ENCODE data around the gene RUFY3. TPM values are rescaled to one million over a fixed set of nuclear protein-coding genes. Genes with fewer than 3 reads are reported as not detected.

The RUFY3 gene
- total RNA-seq, 1 donor = 82.5 TPM

- Histone ChIP-seq H4K20me1 (ENCODE audit: insufficient read depth, low read length) (peaks cover 8% of the 10 kb centered on the region), H3K4me2 (ENCODE audit: insufficient read depth, low read length) (peak overlapping the region; percentile 95), H3K9me3 (ENCODE audit: low read depth, low read length) (no peaks in the 10 kb centered on the region), H3K4me1 (ENCODE audit: insufficient read depth, low read length) (peaks cover 28% of the 10 kb centered on the region), H3K36me3 (ENCODE audit: insufficient read depth, low read length) (no peaks in the 10 kb centered on the region), H3K79me2 (ENCODE audit: insufficient read depth, low read length) (peaks cover 50% of the 10 kb centered on the region), H3K27ac (ENCODE audit: low read depth, low read length) (peak overlapping the region; percentile 83), H2AFZ (ENCODE audit: low read length) (peak overlapping the region; percentile 91), H3K27me3 (ENCODE audit: insufficient read depth, low read length) (no peaks in the 10 kb centered on the region), H3K4me3 (ENCODE audit: insufficient read depth, low read length) (peak overlapping the region; percentile 79)
- TF ChIP-seq CTCF (IDR thresholded peaks at IDR 0.05; ENCODE audit: extremely low read depth, low read depth, low read length) = no peak
- no peak for DNase-seq (ENCODE audit: insufficient read length, low spot score, missing footprints)
Observed at GRCh38 chr4:70706516-70706915, 15.2 kb upstream of the RUFY3 start.

GRCh38 chr4:70709611-70710205 is 12.1 kb upstream of the RUFY3 start:
- no peak overlapping the region for H2AFZ ChIP-seq (ENCODE audit: low read length)
- no peaks in the 10 kb centered on the region for H3K27me3 ChIP-seq (ENCODE audit: insufficient read depth, low read length)
- H3K27ac ChIP-seq (ENCODE audit: low read depth, low read length) = no peak overlapping the region
- H3K4me1 ChIP-seq (ENCODE audit: insufficient read depth, low read length) = peaks cover 33% of the 10 kb centered on the region
- no peak overlapping the region for H3K4me3 ChIP-seq (ENCODE audit: insufficient read depth, low read length)
- no peak for DNase-seq (ENCODE audit: insufficient read length, low spot score, missing footprints)
- no peak overlapping the region for H3K4me2 ChIP-seq (ENCODE audit: insufficient read depth, low read length)
- H3K9me3 ChIP-seq (ENCODE audit: low read depth, low read length) = no peaks in the 10 kb centered on the region
- TF ChIP-seq CTCF (IDR thresholded peaks at IDR 0.05; ENCODE audit: extremely low read depth, low read depth, low read length) = no peak
- no peaks in the 10 kb centered on the region for H3K36me3 ChIP-seq (ENCODE audit: insufficient read depth, low read length)
- peaks cover 10% of the 10 kb centered on the region for H4K20me1 ChIP-seq (ENCODE audit: insufficient read depth, low read length)
- peaks cover 81% of the 10 kb centered on the region for H3K79me2 ChIP-seq (ENCODE audit: insufficient read depth, low read length)

GRCh38 chr4:70711599-70711998 is 10.2 kb upstream of the RUFY3 start:
- H4K20me1 ChIP-seq (ENCODE audit: insufficient read depth, low read length) = peaks cover 10% of the 10 kb centered on the region
- H3K9me3 ChIP-seq (ENCODE audit: low read depth, low read length) = no peaks in the 10 kb centered on the region
- H3K27ac ChIP-seq (ENCODE audit: low read depth, low read length) = no peak overlapping the region
- no peak for TF ChIP-seq CTCF (IDR thresholded peaks at IDR 0.05; ENCODE audit: extremely low read depth, low read depth, low read length)
- peaks cover 94% of the 10 kb centered on the region for H3K79me2 ChIP-seq (ENCODE audit: insufficient read depth, low read length)
- H3K4me1 ChIP-seq (ENCODE audit: insufficient read depth, low read length) = peaks cover 32% of the 10 kb centered on the region
- no peaks in the 10 kb centered on the region for H3K36me3 ChIP-seq (ENCODE audit: insufficient read depth, low read length)
- H2AFZ ChIP-seq (ENCODE audit: low read length) = no peak overlapping the region
- H3K27me3 ChIP-seq (ENCODE audit: insufficient read depth, low read length) = no peaks in the 10 kb centered on the region
- no peak for DNase-seq (ENCODE audit: insufficient read length, low spot score, missing footprints)
- H3K4me2 ChIP-seq (ENCODE audit: insufficient read depth, low read length) = no peak overlapping the region
- H3K4me3 ChIP-seq (ENCODE audit: insufficient read depth, low read length) = no peak overlapping the region

GRCh38 chr4:70712150-70712549 is 9.6 kb upstream of the RUFY3 start:
- Histone ChIP-seq H3K9me3 (ENCODE audit: low read depth, low read length) (no peaks in the 10 kb centered on the region), H3K36me3 (ENCODE audit: insufficient read depth, low read length) (no peaks in the 10 kb centered on the region), H4K20me1 (ENCODE audit: insufficient read depth, low read length) (peaks cover 7% of the 10 kb centered on the region), H3K4me3 (ENCODE audit: insufficient read depth, low read length) (no peak overlapping the region), H3K4me2 (ENCODE audit: insufficient read depth, low read length) (no peak overlapping the region), H3K27me3 (ENCODE audit: insufficient read depth, low read length) (no peaks in the 10 kb centered on the region), H3K4me1 (ENCODE audit: insufficient read depth, low read length) (peaks cover 27% of the 10 kb centered on the region), H3K79me2 (ENCODE audit: insufficient read depth, low read length) (peaks cover 92% of the 10 kb centered on the region), H3K27ac (ENCODE audit: low read depth, low read length) (no peak overlapping the region), H2AFZ (ENCODE audit: low read length) (no peak overlapping the region)
- TF ChIP-seq CTCF (IDR thresholded peaks at IDR 0.05; ENCODE audit: extremely low read depth, low read depth, low read length) = no peak
- DNase-seq (ENCODE audit: insufficient read length, low spot score, missing footprints) = no peak
